Amygdala (tissue), 56 donors: ENCODE results near the gene PYGO1.
"Not testable (repeated sequence)": the region's sequence is repeated elsewhere in the genome, so short reads cannot be mapped to it uniquely, and the experiment has no call there.

ENCODE experiments used
- DNase-seq, 56 donors: peaks; one replicate each; lab custom pipeline; 2025; lab: John Stamatoyannopoulos, UW

Gene PYGO1

GRCh38 chr15:55513621-55514413, 74.3 kb downstream of the PYGO1 start:
- not testable (repeated sequence) for DNase-seq

DNA sequence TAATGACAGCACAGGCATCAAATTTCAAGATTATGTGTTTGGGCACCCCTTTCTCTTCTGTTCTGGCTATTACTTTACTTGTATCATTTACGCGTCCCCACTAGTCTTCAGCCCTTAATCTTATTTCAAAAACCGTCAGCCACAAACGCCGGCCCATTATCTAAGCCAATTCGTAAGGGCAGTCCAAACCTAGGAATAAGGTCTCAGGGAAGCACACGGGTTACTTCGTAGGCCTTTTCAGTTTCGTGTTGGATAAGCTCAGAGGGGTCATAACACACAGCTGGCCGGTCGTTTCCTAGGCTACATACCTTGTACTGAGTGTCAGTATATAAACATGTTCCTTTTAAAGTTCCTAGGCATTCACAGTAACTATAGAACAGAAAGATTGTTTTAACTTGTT, 75.0 kb downstream of the PYGO1 start:
- no peak for DNase-seq

GRCh38 chr15:55507567-55507966, 80.6 kb downstream of the PYGO1 start:
- no peak for DNase-seq

DNA sequence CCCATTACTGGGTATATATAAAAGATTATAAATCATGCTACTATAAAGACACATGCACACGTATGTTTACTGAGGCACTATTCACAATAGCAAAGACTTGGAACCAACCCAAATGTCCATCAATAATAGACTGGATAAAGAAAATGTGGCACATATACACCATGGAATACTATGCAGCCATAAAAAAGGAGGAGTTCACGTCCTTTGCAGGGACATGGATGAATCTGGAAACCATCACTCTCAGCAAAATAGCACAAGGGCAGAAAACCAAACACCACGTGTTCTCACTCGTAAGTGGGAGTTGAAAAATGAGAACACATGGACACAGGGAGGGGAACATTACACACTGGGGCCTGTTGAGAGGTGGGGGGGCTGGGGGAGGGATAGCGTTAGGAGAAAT, 82.7 kb downstream of the PYGO1 start:
- not testable (repeated sequence) for DNase-seq

DNA sequence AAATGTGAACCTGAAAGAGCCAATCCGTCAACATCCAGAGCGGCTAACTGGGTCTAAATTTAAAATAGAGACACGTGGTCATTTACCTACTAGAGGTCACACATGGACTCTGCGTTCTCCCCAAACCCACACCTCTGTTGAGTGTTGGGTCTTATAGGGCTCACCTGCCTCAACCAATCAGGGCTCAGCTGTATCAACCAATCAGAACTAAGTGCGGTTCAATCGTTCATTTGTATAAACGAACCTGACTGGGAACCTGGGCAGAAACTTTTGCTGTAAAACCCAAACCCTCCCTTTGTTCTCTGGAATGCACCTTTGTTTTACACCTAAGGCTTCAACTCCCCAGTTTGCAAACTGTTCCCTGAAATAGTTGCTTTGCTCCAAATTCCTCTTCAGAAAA, 89.0 kb downstream of the PYGO1 start:
- no peak for DNase-seq

- peak; percentile 12 to 83 (median 58) for DNase-seq
Observed at GRCh38 chr15:55498109-55498938, 89.8 kb downstream of the PYGO1 start.

DNA sequence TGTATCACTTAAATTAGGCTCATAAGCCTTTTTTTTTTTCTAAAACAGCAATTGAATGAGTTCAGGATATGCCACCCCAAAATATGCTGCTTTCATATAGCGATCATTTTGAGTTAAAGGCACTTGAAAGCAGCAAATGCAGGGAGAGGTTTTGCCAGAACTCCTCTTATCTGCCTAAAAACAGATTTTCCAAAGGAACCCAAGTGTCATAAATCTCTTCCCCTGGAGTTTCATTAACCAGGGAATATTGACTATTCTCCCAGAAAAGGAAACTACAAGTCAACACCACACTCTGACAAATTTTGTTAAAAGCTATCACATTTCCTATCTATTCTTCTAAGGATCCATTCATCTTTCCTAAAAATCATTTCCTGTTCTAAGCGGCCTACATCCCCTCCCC, 91.4 kb downstream of the PYGO1 start:
- DNase-seq: no peak

DNA sequence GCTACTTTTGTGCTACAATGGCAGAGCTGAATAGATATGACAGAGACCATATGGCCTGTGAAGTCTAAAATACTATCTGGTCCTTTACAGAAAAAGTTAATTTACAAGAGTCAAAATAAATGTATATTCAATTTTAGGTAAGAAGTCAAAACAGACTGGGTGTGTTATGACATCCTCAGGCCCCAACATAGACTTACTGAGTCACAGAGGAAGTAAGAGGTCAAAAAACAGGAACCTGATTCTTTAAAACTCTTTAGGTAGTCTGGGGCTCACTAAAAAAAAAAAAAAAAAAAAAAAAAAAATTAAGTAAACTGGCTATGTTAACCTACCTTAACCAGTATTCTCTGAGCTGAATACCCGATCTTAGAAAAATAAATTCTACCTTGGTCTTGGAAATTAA, 93.2 kb downstream of the PYGO1 start:
- DNase-seq: no peak

DNA sequence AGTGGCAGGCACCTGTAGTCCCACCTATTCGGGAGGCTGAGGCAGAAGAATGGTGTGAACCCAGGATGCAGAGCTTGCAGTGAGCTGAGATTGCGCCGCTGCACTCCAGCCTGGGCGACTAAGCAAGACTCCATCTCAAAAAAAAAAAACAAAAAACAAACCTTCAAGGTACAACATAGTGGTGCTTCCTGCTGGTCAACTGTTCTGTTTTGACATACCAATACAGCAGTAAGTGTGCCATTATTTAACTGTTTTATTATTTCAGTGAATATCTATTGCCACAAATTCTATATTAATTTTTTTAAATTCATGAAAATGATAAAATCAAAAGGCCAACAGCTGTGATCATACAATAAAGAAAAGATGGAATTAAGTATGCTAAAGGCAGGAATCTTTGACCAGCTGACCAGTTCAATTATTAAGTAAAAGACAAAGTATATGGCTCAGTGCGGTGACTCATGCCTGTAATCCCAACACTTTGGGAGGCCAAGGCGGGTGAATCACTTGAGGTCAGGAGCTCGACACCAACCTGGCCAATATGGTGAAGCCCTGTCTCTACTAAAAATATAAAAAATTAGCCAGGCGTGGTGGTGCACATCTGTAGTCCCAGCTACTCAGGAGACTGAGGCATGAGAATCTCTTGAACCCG, 99.1 kb downstream of the PYGO1 start:
- DNase-seq: not testable (repeated sequence)
